GM12891 (cell line): ENCODE measurements around the gene ZNF808.

Experiments used
- POLR2A ChIP-seq: IDR thresholded peaks from 2 replicates; pipeline ENCODE4 v1.6.1; 2011; ENCODE audit warnings: low read depth, low read length, control low read depth
- POLR2AphosphoS5 ChIP-seq: IDR thresholded peaks from 2 replicates; pipeline ENCODE4 v1.6.1; 2011; ENCODE audit warnings: low read depth, low read length, control low read depth
- TAF1 ChIP-seq: IDR thresholded peaks from 2 replicates; pipeline ENCODE4 v1.6.1; 2011; ENCODE audit warnings: low read depth, low read length, control low read depth

DNA sequence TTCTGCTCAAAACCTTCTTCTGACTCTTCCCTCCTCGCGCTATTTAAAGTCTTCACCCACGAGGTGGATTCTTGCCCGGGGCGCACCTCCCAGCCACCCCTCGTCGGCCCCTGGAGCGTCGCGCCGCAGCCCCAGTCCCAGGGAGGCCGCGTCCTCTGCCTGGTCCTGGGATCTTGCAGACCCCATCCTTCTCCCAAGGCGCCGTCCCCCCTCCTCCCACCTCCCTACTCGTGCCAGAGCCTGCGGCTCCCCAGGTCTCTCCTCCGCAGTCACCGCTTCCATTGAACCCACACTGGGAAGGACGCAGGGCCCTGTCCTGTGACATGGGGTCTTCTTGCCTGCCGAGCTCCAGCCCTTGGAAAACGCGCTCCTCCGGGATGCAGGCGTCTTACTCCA is 486 bp downstream of the ZNF808 start:
- TF ChIP-seq POLR2A: no peak
- no peak for TF ChIP-seq POLR2AphosphoS5
- TF ChIP-seq TAF1: no peak
